Measurements from ENCODE around the gene IL12B.
"Not testable (repeated sequence)": the region's sequence is repeated elsewhere in the genome, so short reads cannot be mapped to it uniquely, and the experiment has no call there.

Gene IL12B

GRCh38 chr5:159330131-159330800 is at the start of gene IL12B:
Gene IL12B (minus strand): TSS chr5:159330487. CDS start chr5:159326782, 3,705 bp downstream.
- no peak for DNase-seq (ENCODE audit: low read depth)

- DNase-seq (ENCODE audit: low read depth) = no peak
Observed at GRCh38 chr5:159377653-159378052, 47.4 kb upstream of the IL12B start.

GRCh38 chr5:159367866-159368265 is 37.6 kb upstream of the IL12B start:
- DNase-seq (ENCODE audit: low read depth) = not testable (repeated sequence)

- DNase-seq (ENCODE audit: low read depth) = not testable (repeated sequence)
Observed at GRCh38 chr5:159366776-159367175, 36.5 kb upstream of the IL12B start.

- DNase-seq (ENCODE audit: low read depth) = no peak
Observed at GRCh38 chr5:159362220-159362619, 31.9 kb upstream of the IL12B start.

- not testable (repeated sequence) for DNase-seq (ENCODE audit: low read depth)
Observed at GRCh38 chr5:159359871-159360270, 29.6 kb upstream of the IL12B start.

GRCh38 chr5:159359408-159359807 is 29.1 kb upstream of the IL12B start:
- no peak for DNase-seq (ENCODE audit: low read depth)

- no peak for DNase-seq (ENCODE audit: low read depth)
Observed at GRCh38 chr5:159353661-159354252, 23.5 kb upstream of the IL12B start.

- DNase-seq (ENCODE audit: low read depth) = not testable (repeated sequence)
Observed at GRCh38 chr5:159350644-159351043, 20.4 kb upstream of the IL12B start.

GRCh38 chr5:159350216-159350615 is 19.9 kb upstream of the IL12B start:
- not testable (repeated sequence) for DNase-seq (ENCODE audit: low read depth)

GRCh38 chr5:159345861-159346260 is 15.6 kb upstream of the IL12B start:
- DNase-seq (ENCODE audit: low read depth) = no peak

GRCh38 chr5:159345336-159345735 is 15.0 kb upstream of the IL12B start:
- no peak for DNase-seq (ENCODE audit: low read depth)

- DNase-seq (ENCODE audit: low read depth) = no peak
Observed at GRCh38 chr5:159343295-159344094, 13.2 kb upstream of the IL12B start.

GRCh38 chr5:159342840-159343239 is 12.6 kb upstream of the IL12B start:
- DNase-seq (ENCODE audit: low read depth) = no peak

GRCh38 chr5:159341906-159342310 is 11.6 kb upstream of the IL12B start:
- peak; percentile 88 for DNase-seq (ENCODE audit: low read depth)

GRCh38 chr5:159341145-159341544 is 10.9 kb upstream of the IL12B start:
- DNase-seq (ENCODE audit: low read depth) = no peak

- no peak for DNase-seq (ENCODE audit: low read depth)
Observed at GRCh38 chr5:159340511-159340910, 10.2 kb upstream of the IL12B start.

GRCh38 chr5:159339460-159339859 is 9.2 kb upstream of the IL12B start:
- DNase-seq (ENCODE audit: low read depth) = no peak

- no peak for DNase-seq (ENCODE audit: low read depth)
Observed at GRCh38 chr5:159338118-159338517, 7.8 kb upstream of the IL12B start.

GRCh38 chr5:159337016-159337955 is 7.0 kb upstream of the IL12B start:
- DNase-seq (ENCODE audit: low read depth) = peak; percentile 69

- no peak for DNase-seq (ENCODE audit: low read depth)
Observed at GRCh38 chr5:159336586-159336985, 6.3 kb upstream of the IL12B start.

- DNase-seq (ENCODE audit: low read depth) = no peak
Observed at GRCh38 chr5:159333545-159333925, 3.2 kb upstream of the IL12B start.

Measured in CMK (cell line).